NCI-H82 (cell line): Measurements from ENCODE around the gene PLEKHD1.

Experiments used
- DNase-seq: peaks from one replicate; lab custom pipeline; 2025; lab: John Stamatoyannopoulos, UW

PLEKHD1 gene

DNA sequence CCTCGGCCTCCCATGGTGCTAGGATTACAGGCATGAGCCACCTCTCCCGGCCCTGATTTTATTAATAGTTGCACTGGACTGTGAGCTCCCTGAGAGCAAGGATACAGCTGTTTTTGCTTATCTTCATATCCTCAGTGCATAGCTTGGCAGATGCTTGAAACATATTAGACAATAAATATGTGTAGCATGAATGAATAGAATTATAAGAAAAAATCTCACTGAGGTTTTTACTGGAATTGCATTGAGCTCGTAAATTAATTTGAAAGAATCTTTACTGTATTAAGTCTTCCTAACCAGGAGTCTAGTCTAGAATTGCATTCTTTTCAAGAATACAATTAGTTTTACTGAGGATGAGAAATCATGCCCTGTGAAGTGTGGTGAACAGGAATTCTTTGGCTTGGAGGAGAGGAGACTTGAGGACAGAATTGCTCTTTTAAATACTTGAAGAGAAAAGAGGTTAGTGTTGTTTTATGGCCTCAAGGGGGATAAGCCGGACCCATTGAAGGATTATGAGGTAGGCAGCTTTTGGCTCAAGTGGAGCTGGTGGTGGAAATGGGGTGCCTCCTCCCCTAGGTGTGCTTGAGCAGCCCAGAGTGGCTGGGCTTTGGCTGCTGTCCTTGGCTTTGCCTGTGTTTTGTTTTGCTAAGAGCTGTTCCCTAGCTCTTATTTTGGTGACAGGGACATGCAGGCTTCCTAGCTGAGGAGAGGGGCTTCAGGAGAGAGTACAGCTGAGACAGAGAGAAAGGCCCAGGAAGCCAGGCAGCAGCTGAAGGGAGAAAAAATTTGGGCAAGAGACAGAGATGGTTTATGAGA is 34.0 kb downstream of the PLEKHD1 start:
- DNase-seq = peak; percentile 15

DNA sequence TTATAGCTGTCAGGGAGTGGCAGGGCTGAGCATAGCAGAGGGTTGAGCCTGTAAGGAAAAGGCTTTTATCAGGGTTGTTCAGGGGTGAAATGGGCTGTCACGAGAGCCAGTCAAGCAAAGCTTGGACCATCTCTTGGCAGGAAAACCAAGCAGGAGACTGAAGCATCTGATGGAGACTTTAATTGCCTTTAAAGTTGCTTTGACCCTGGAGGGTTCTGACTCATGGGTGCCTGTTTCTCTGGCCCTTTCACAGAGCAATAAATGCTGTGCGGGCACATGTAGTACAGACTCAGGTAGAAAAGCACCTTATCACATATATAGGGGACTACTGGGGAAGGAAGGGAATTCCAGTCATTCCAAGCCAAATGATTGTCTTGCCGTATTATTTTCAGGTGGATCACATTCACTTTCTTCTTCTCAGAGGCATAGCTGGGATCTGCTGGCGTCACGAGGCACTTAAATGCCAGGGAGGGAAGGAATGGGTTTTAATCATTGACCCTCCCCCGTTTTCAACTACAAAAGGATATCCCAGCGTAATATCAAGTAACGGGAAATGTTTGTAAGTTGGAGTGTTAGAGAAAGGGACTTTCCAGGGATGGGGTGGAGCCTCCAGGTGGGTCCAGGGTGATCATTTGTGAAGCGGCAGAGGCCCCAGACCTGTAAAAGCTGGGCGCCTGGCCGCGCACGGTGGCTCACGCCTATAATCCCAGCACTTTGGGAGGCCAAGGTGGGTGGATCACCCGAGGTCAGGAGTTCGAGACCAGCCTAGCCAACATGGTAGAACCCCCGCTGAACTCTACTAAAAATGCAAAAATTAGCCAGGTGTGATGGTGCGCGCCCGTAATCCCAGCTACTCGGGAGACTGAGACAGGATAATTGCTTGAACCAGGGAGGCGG is 34.9 kb downstream of the PLEKHD1 start:
- no peak for DNase-seq

DNA sequence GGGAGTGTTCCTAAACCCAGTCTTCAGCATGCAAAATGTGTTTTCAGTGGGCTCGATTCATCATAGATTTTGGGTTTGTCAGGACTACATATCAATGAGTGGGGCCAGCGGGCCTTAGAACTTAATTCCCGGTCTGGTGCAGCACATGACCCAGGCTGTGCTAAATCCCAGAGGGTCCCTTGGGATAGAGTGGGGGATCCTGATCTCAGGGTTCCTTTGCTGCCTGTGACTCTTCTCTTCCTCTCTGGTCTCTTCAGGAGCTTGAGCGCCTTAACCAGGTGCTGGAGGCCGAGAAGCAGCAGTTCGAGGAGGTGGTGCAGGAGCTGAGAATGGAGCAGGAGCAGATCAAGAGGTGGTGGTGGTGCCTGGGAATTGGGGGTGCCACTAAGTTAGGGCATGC is 37.5 kb downstream of the PLEKHD1 start:
- DNase-seq = no peak

DNA sequence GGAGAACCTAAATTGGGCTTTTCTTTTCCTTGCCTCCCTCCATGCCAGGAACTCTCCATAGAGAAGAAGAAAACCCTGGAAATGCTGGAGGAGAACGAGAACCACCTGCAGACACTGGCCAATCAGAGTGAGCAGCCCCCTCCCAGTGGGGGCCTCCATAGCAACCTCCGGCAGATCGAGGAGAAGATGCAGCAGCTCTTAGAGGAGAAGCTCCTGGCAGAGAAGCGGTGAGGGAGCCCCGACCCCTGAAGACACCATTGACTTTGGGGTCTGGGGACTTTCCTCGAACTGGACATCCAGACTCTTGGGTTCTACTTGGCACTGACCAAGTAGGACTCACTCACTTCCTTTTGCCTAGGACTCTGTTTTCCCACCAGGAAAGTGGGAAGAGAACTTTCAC is 41.4 kb downstream of the PLEKHD1 start:
- DNase-seq = no peak

DNA sequence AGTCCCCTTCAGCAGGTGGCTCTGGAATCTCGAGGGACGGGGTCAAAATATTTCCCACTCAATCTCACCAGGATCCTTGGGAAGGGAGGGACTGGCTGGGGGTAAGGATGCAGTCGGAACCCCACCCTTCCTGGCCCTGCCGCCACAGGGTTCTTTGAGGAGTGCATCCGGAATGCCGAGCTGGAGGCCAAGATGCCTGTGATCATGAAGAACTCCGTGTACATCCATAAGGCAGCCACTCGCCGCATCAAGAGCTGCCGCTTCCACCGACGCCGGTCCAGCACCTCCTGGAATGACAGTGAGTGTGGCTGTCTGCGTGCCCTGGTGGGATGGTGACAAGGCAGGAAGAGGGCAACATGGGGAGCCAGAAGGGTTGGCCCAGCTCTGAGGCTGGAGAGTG is 43.1 kb downstream of the PLEKHD1 start:
- no peak for DNase-seq

DNA sequence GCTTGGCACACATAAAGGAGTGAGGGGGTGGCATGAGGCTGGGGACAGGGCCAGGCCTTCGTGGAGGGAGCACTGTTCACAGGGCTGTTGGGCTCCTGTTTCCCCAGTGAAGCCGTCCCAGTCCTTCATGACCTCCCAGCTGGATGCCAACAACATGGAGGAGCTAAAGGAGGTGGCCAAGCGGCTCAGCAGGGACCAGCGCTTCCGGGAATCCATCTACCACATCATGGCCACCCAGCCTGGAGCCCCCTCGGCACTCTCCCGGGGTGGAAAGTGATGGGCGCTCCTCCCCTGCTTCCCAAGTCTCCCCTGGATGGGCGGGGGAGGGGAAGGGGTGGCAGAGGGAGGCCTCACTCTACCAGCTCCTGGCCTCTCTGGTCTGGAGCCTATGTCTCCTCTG is 43.6 kb downstream of the PLEKHD1 start:
- no peak for DNase-seq

DNA sequence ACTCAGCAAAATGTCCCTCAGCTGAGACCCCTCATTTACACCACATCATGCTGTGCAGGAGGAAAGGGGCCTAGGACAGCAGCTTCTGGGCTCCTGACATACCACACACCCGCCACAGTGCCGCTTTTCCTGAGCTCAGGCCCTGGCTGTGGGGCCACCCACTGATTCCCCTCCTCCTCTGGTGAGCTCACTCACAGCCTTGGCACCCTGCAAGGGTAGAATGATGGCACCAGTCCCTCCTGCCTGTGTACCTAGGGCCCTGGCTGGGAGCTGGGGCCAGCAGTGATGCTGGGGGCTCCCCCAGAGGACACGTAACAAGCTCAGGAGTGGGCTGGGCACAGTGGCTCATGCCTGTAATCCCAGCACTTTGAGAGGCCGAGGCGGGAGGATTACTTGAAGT is 44.4 kb downstream of the PLEKHD1 start:
- no peak for DNase-seq

DNA sequence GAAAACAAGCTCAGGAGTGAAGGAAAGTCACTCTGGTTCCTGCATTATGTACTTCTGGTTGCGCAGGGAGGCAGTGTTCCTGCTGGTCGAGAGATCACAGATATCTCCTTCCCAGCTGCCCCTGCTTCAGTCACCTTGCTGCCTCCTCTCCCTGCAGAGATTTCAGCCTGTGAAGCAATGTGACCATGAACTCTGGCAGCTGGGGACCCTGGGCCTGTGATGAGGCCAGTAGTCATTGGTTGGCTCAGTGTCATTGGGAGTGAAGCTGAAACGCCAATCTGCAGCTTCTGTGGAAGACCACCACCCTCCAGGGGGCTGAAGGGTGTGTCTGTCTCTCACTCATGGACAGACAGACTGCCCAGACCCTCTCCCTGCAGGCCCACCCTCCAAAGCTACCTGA is 45.0 kb downstream of the PLEKHD1 start:
- DNase-seq = no peak

DNA sequence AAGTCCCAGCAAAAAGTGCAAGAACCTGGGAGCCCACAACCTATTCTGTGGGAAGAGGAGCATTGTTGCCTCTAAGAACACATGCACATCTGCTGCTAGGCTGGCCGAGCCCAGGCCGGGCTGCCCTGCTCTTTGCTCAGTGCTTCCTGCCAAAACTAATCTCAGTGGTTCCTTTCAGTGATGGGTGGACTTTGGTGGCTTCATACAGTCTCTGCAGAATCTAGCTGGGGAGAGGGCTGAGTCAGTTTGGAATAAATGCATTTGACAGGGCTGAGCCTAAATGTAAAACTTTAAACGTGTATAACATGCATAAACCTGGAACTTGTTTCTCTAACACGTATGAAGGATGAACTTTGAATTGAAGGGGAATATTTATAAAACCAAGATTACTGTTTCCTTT is 45.6 kb downstream of the PLEKHD1 start:
- DNase-seq = no peak

DNA sequence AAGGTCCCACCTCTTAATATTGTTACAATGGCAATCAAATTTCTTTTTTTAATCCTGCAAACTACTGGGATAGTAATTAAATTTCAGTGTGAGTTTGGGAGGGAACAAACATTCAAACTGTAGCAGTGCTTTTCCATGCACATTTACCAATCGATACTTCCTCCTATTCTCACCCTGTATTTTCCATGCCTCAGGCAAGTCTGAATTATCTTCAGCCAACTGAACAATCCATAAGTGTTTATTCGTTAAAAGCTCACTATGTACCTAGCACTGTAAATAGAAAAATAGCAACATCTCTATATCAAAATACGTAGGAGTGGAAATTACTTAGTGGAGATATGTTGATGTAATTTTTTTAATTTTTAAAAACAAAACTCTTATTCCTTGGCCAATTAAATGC is 46.6 kb downstream of the PLEKHD1 start:
- no peak for DNase-seq

DNA sequence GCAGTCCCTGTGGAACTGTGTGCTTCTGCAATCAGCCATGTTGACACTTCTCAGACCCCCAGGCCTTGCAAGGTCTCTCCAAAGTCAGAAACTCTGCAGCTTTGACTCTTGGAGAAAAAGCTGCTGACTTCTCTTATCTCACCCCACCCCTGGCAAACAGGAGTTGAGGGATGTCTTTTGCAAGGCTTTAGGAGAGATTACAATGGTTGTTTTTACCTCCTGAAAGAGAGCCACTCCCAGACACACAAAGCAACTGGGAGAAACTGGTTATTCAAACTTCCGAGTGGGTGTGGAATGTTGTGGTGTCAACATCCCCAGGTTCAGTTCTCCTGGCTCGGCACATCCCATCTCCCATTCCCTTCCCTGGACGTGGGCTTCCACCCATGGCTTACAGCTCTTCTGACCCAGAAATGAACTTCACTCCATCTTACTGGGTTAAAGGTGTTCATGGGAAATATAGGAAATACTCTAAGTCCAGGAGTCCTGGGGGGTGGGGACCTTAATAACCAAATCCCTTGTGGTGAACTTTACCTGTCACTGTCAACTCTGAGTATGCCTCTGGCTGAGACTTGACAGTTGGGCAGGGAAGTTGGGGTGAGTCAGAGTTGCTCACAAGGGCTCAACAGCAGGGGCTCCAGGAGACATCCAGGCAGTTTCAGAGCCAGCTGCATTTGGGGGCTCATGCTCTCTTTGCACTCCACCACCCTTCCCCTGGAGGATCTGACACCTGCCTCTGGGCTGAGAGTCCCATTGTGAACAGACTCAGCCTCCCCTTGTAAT is 48.2 kb downstream of the PLEKHD1 start:
- DNase-seq = no peak

DNA sequence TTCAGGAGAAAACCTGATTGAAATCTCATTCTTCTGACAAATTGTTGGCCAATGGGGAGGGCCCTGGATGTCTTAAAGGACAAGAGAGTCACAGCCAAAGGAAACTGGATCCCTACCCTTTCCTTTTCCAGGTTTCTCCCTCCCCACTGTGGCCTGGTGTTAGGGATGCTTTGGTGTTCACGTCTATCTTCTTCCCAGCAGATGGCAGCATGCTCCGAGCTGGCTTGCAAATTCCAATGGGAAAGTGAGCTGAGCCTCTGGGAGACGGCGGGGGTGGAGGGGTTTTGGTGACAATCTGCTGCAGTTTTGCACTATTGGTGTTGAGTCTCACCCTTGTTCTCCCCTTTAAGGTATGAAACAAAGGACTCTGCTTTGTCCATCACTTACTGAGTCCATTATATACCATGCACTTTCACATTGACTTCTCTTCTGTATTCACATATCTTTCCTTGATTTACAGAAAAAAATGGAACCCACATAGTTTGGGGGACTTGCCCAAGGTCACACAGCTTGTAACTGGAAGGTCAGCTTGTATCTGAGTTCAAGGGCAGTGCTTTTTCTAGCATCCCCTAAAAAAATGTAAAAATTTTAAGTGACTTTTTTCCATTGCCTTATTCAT is 50.8 kb downstream of the PLEKHD1 start:
- DNase-seq = peak; percentile 89

DNA sequence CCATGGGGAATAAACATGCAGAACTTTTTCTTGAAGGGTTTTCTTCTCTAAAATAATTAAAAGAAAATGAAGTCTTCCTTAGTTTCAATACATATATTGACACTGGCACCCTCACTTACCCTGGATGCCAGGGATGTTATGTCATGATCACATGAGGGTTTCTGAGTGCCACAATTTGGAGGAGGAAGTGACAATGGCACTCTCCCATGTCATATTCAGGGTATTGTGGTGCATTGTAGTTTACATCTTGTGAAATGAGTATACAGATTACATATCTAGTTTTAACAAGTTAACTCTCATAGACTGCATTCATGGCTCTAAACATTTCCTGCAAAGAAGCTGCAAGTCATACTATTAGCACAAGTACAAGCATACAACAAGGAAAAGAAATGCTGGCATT is 52.4 kb downstream of the PLEKHD1 start:
- DNase-seq = no peak

DNA sequence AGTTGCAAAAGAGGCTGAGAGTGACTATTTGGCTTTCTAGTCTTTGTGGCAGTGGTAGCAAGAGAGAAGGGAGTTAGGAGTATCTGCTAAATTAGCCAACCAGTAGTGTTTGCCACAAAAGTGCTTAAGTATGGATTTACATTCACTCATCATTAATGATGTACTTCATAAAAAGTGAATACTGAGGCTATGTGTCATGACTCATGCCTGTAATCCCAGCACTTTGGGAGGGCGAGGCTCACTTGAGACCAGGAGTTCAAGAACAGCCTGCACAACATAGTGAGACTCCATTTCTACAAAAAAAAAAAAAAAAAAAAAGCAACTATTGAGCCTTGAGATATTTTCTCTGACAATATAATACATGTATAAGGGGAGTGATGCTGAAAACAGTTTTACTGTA is 53.4 kb downstream of the PLEKHD1 start:
- peak; percentile 46 for DNase-seq

DNA sequence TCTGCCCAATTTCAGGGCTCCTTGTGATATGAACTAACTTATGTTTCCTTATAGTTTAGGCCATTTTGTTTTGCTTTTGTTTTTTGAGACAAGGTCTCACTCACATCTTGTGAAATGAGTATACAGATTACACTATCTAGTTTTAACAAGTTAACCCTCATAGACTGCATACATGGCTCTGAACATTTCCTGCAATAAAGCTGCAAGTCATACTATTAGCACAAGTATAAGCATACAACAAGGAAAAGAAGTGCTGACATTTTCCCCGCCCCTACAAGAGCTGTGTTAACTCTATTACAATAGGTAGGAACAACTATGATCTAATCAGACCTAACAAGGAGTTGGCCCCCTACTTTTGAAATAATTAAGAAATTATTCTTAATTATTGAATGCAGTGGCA is 54.2 kb downstream of the PLEKHD1 start:
- DNase-seq = no peak

DNA sequence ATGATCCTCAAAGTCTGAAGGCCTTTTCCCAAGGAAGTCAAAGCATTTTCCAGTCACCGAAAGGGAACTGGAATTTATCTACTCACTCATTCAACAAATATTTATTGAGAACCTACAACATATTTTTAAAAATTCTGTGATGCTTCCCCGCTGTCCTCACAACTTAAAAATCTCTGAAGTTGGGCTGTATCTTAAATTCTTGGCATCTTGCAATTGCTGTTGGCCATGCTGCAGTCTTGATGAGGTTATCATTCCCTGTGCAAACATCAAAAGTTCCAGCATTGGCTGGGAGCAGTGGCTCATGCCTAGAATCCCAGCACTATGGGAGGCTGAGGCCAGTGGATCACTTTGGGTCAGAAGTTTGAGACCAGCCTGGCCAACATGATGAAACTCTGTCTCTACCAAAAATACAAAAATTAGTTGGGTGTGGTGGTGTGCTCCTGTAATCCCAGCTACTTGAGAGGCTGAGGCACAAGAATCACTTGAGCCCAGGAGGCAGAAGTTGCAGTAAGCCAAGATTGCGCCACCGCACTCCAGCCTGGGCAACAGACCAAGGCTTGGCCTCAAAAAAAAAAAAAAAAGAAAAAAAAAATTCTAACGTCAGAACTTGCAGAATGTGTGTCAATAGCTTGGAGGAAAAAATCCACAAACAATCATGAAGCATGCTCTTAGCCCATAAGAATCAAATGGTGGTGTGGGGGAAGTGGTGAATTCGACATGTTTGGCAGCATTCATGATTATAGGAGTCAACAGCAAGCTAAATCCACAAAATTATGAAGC is 55.3 kb downstream of the PLEKHD1 start:
- DNase-seq = no peak

DNA sequence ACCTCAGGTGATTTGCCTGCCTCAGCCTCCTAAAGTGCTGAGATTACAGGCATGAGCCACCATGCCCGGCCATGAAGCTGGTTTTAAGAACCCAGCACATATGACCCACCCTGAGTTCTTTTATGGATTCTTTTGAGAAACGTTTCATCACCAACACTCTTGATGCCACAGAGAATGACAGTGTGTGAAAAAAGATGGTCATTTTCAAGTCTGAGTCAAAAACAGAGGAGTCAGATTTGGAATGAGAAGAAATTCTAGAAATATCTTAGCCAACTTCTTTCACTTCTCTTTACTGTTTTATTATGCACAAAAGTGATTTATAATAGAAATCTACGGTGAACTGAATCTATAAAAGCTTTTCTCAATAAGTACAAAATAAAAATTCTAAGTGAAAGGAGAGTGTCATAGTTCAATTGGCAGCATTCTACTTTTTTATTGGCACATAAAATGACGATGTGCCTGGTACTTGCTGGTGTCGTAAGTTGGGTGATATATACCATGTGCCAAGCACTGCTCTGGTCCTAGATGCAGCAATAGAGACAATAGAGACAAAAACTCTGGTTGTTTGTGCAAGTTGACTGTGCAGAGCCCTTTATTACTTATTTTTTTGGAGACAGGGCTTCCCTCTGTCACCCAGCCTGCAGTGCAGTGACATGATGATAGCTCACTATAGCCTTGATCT is 56.3 kb downstream of the PLEKHD1 start:
- no peak for DNase-seq

DNA sequence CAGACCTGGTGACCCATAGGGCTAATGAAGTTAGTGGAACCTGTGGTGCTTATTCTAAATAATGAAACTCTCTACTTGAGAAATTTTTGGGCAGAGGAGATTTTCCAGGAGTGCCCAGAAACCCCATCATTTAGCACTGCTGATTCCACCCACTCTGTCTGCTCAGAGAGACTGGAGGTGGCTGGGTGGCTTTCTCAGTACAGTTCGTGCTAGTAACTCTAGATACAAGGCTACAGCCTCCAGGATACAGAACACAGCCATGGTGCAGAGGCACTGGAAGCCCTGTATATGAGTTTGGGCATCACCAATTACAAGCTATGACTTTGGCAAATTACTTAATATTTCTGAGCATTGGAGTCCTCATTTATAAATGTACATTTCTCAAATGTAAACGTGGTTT is 57.8 kb downstream of the PLEKHD1 start:
- DNase-seq = no peak

DNA sequence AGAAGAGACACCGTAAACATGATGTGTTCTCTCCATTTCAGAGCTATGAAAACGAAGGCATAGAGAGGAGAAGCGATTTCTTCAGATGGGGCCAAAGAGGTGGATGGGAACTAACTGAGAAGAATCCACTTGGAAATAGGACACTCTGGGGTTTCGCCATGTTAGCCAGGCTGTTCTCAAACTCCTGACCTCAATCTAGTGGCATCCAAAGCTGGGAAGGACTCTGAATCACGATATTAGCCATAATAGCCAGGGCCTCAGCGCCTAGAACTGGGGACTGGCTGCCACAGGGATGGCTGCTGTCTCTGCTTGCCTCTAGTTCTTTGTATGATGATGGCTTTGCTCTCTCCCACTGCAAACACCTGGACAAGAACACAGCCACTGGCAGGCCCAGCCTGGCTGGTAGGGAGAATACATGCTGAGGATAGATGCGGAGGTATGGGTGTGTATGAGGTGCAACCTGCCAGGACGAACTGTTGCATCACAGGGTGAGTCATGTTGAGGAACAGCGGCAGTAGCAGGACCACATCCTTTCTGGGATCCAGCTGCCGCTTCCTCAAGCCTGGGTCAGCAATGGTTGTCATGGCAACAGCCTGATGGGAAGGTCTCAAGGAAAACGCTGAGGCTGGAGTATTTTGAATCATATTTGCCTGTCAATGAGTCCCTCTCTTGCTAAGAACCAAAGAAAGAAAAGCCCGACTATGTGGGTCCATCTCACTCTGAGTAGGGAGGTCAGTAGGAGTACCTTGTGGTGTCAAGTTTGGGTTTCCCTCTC is 59.0 kb downstream of the PLEKHD1 start:
- peak; percentile 6 for DNase-seq
